OCI-LY1 (cell line): ENCODE data around the gene HIVEP2.

ENCODE experiments used
- EZH2 ChIP-seq: fragments of 200-600 bp; sonication (generic), shearing (Covaris generic); IDR thresholded peaks from 2 replicates; pipeline ENCODE4 v1.8.0; 2017; ENCODE audit warnings: borderline replicate concordance, mixed run types, mild to moderate bottlenecking, antibody characterized with exemption, low read length, moderate library complexity, mixed read lengths
- TF ChIP-seq, protein P1 (sequence below): fragments of 200-600 bp; sonication (generic), shearing (Covaris generic); IDR thresholded peaks from 2 replicates; pipeline ENCODE4 v1.5.1; 2017; ENCODE audit warnings: mild to moderate bottlenecking, antibody characterized with exemption, low read length, moderate library complexity, mixed read lengths

GRCh38 chr6:142773859-142774648 lies 170.9 kb downstream of the HIVEP2 start:
- TF ChIP-seq, protein P1, sequence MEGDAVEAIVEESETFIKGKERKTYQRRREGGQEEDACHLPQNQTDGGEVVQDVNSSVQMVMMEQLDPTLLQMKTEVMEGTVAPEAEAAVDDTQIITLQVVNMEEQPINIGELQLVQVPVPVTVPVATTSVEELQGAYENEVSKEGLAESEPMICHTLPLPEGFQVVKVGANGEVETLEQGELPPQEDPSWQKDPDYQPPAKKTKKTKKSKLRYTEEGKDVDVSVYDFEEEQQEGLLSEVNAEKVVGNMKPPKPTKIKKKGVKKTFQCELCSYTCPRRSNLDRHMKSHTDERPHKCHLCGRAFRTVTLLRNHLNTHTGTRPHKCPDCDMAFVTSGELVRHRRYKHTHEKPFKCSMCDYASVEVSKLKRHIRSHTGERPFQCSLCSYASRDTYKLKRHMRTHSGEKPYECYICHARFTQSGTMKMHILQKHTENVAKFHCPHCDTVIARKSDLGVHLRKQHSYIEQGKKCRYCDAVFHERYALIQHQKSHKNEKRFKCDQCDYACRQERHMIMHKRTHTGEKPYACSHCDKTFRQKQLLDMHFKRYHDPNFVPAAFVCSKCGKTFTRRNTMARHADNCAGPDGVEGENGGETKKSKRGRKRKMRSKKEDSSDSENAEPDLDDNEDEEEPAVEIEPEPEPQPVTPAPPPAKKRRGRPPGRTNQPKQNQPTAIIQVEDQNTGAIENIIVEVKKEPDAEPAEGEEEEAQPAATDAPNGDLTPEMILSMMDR, result no peak
- no peak for TF ChIP-seq EZH2
